ENCODE data around the gene SPTBN5.

The SPTBN5 gene
- total RNA-seq: 10.9 to 21.2 reads per million in 2 donors

GRCh38 chr15:41893422-41894250 is at the start of gene SPTBN5:
TSS of gene SPTBN5 (minus strand) at chr15:41894053. CDS start at chr15:41893497, 556 bp downstream.
- DNase-seq: no peak

GRCh38 chr15:41942886-41943285 is 49.0 kb upstream of the SPTBN5 start:
- no peak for DNase-seq

GRCh38 chr15:41941644-41942415 is 48.0 kb upstream of the SPTBN5 start:
- no peak for DNase-seq

GRCh38 chr15:41940441-41940857 is 46.6 kb upstream of the SPTBN5 start:
- DNase-seq: peak in 3 of 5 experiments; percentile 23 to 60 (median 23)

GRCh38 chr15:41939986-41940385 is 46.1 kb upstream of the SPTBN5 start:
- DNase-seq: no peak

- DNase-seq: no peak
Measured at GRCh38 chr15:41937568-41937923, 43.7 kb upstream of the SPTBN5 start.

- DNase-seq: peak; percentile 49 to 94 (median 75)
Measured at GRCh38 chr15:41936649-41937567, 43.1 kb upstream of the SPTBN5 start.

- DNase-seq: no peak
Measured at GRCh38 chr15:41936155-41936554, 42.3 kb upstream of the SPTBN5 start.

- peak in 2 of 5 experiments; percentile 34 to 73 for DNase-seq
Measured at GRCh38 chr15:41935566-41936020, 41.7 kb upstream of the SPTBN5 start.

- peak; percentile 42 to 89 (median 75) for DNase-seq
Measured at GRCh38 chr15:41934843-41935242, 41.0 kb upstream of the SPTBN5 start.

- no peak for DNase-seq
Measured at GRCh38 chr15:41933771-41934170, 39.9 kb upstream of the SPTBN5 start.

- DNase-seq: no peak
Measured at GRCh38 chr15:41933326-41933725, 39.5 kb upstream of the SPTBN5 start.

- DNase-seq: no peak
Measured at GRCh38 chr15:41932511-41933289, 38.8 kb upstream of the SPTBN5 start.

- DNase-seq: no peak
Measured at GRCh38 chr15:41932101-41932500, 38.2 kb upstream of the SPTBN5 start.

GRCh38 chr15:41930867-41931222 is 37.0 kb upstream of the SPTBN5 start:
- no peak for DNase-seq

- DNase-seq: no peak
Measured at GRCh38 chr15:41930221-41930866, 36.5 kb upstream of the SPTBN5 start.

GRCh38 chr15:41928637-41929620 is 35.1 kb upstream of the SPTBN5 start:
- no peak for DNase-seq

GRCh38 chr15:41928100-41928499 is 34.2 kb upstream of the SPTBN5 start:
- DNase-seq: no peak

- no peak for DNase-seq
Measured at GRCh38 chr15:41927536-41927935, 33.7 kb upstream of the SPTBN5 start.

Data from T-helper 2 cell (primary cell).